Smooth muscle cell (in vitro differentiated cells): ENCODE results near the gene BMP6. TPM values are rescaled to one million over a fixed set of nuclear protein-coding genes. Genes with fewer than 3 reads are reported as not detected.

Experiments
- DNase-seq: peaks from one replicate; lab custom pipeline; 2025; ENCODE audit not compliant: unreplicated experiment; lab: John Stamatoyannopoulos, UW
- H2AFZ ChIP-seq: fragments of 200-600 bp; sonication (generic); 2 replicates; pipeline ENCODE4 v1.6.0; 2016; ENCODE audit warnings: antibody characterized with exemption, low read depth, mild to moderate bottlenecking
- H3F3A ChIP-seq: fragments of 200-600 bp; sonication (generic); 2 replicates; pipeline ENCODE4 v1.6.0; 2017; ENCODE audit warnings: antibody characterized with exemption, low read depth
- H3K27ac ChIP-seq: fragments of 200-600 bp; sonication (generic); 2 replicates; pipeline ENCODE4 v1.5.1; 2016; ENCODE audit warnings: low read depth, mild to moderate bottlenecking
- H3K27me3 ChIP-seq: fragments of 200-600 bp; sonication (generic); 2 replicates; pipeline ENCODE4 v1.6.1; 2016; ENCODE audit warnings: low read depth, mild to moderate bottlenecking
- H3K36me3 ChIP-seq: fragments of 200-600 bp; sonication (generic); 2 replicates; pipeline ENCODE4 v1.5.1; 2016; ENCODE audit warnings: low read depth
- H3K4me1 ChIP-seq: fragments of 200-600 bp; sonication (generic); 2 replicates; pipeline ENCODE4 v1.5.1; 2016; ENCODE audit warnings: low read depth
- H3K4me2 ChIP-seq: fragments of 200-600 bp; sonication (generic); 2 replicates; pipeline ENCODE4 v1.6.0; 2016; ENCODE audit warnings: mild to moderate bottlenecking
- H3K4me3 ChIP-seq: fragments of 200-600 bp; sonication (generic); 2 replicates; pipeline ENCODE4 v1.5.1; 2016; ENCODE audit warnings: mild to moderate bottlenecking
- H3K79me2 ChIP-seq: fragments of 200-600 bp; sonication (generic); 2 replicates; pipeline ENCODE4 v1.6.0; 2016; ENCODE audit warnings: low read depth, mild to moderate bottlenecking
- H3K9ac ChIP-seq: fragments of 200-600 bp; sonication (generic); 2 replicates; pipeline ENCODE4 v1.6.0; 2016; ENCODE audit warnings: low read depth
- H3K9me3 ChIP-seq: fragments of 200-600 bp; sonication (generic); replicated peaks from 2 replicates; pipeline ENCODE4 v1.5.1; 2016; ENCODE audit warnings: low read depth
- H4K20me1 ChIP-seq: fragments of 200-600 bp; sonication (generic); 2 replicates; pipeline ENCODE4 v1.6.0; 2016; ENCODE audit warnings: low read depth
- WGBS: methylation state at CpG from one replicate; pipeline ENCODE4 v1.1.7; 2016; ENCODE audit warnings: low lambda C conversion rate; 5-methylcytosine and 5-hydroxymethylcytosine counted together
- polyA plus RNA-seq: library from polyadenylated mRNA; unstranded; fragments of >200 nt; fragmentation: Nextera tagmentation; extraction: Ambion mirVana; gene quantifications from 2 replicates; pipeline ENCODE4 v1.2.1, GENCODE V29; 2016
- total RNA-seq: library from RNA; depleted of rRNA; stranded (reverse); fragments of >200 nt; gene quantifications from 2 replicates; pipeline ENCODE4 v1.2.3, GENCODE V29; 2014
- TF ChIP-seq, protein P1 (sequence below): fragments of 200-600 bp; sonication (generic); IDR thresholded peaks from 2 replicates; pipeline ENCODE4 v1.5.1; 2017; ENCODE audit warnings: borderline replicate concordance, mild to moderate bottlenecking, antibody characterized with exemption; ENCODE audit not compliant: insufficient read depth, poor library complexity, severe bottlenecking

Gene BMP6
- total and polyA plus RNA-seq, 2 experiments from 2014 or later, result 14.5 to 17.0 TPM

DNA sequence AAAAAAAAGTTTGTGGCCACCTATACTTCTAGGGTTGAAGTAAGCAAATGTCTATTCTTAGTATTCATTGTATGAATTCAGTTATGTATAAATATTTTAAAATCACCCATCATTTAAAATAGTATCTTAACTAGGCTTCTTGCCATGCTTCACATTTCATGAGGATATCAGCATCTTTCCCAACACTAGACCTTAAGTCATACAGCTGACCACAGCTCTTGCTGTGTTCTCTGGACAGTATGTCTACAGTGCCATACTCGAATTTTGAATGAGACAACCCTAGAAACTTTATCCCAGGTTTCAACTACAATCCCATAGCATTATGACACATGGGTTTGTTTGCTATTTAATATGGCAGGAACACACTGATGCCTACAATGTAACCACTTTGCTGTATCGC is 179.5 kb downstream of the BMP6 start:
- peaks cover 94% of the 10 kb centered on the region for H4K20me1 ChIP-seq
- no peak overlapping the region for H2AFZ ChIP-seq
- H3K36me3 ChIP-seq, result peaks cover 10% of the 10 kb centered on the region
- no peaks in the 10 kb centered on the region for H3K27me3 ChIP-seq
- peaks cover 64% of the 10 kb centered on the region for H3K79me2 ChIP-seq
- H3K4me2 ChIP-seq, result no peak overlapping the region
- peaks cover 9% of the 10 kb centered on the region for H3F3A ChIP-seq
- peaks cover 8% of the 10 kb centered on the region for H3K4me1 ChIP-seq
- H3K27ac ChIP-seq, result no peak overlapping the region
- H3K9ac ChIP-seq, result no peak overlapping the region
- TF ChIP-seq, protein P1, sequence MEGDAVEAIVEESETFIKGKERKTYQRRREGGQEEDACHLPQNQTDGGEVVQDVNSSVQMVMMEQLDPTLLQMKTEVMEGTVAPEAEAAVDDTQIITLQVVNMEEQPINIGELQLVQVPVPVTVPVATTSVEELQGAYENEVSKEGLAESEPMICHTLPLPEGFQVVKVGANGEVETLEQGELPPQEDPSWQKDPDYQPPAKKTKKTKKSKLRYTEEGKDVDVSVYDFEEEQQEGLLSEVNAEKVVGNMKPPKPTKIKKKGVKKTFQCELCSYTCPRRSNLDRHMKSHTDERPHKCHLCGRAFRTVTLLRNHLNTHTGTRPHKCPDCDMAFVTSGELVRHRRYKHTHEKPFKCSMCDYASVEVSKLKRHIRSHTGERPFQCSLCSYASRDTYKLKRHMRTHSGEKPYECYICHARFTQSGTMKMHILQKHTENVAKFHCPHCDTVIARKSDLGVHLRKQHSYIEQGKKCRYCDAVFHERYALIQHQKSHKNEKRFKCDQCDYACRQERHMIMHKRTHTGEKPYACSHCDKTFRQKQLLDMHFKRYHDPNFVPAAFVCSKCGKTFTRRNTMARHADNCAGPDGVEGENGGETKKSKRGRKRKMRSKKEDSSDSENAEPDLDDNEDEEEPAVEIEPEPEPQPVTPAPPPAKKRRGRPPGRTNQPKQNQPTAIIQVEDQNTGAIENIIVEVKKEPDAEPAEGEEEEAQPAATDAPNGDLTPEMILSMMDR, result no peak
- WGBS, result 98% methylated on average over 2 of the region's 2 CpGs
- DNase-seq, result no peak
- no peak overlapping the region for H3K4me3 ChIP-seq
- no peaks in the 10 kb centered on the region for H3K9me3 ChIP-seq

DNA sequence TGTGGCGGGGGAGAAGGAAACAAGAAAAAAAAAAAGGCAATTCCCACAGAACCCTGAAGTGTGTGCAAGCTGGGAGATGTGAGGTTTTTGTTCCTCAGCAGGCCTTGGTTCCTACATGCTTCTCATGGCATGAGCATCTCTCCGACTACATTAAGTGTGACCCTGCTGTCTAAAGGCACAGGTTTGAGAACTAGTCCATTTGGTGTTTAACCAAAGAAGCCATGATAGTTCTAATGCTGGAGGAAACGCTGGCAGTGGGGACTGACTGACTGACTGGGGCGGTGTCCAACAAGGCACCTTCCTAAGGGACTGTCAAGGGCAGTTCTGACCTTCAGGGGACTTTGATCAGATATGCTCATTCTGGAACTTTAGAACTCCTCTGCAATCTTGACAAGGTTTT is 180.8 kb downstream of the BMP6 start:
- Histone ChIP-seq H3K27me3 (no peaks in the 10 kb centered on the region), H3K27ac (no peak overlapping the region), H3K79me2 (peaks cover 64% of the 10 kb centered on the region), H3K4me1 (peaks cover 8% of the 10 kb centered on the region), H4K20me1 (peaks cover 81% of the 10 kb centered on the region), H3K9ac (no peak overlapping the region), H3K36me3 (peaks cover 10% of the 10 kb centered on the region), H2AFZ (no peak overlapping the region), H3K4me2 (no peak overlapping the region), H3F3A (no peaks in the 10 kb centered on the region), H3K9me3 (no peaks in the 10 kb centered on the region), H3K4me3 (no peak overlapping the region)
- no peak for DNase-seq
- TF ChIP-seq, protein P1, result no peak
- 95% methylated on average over 4 of the region's 4 CpGs for WGBS

DNA sequence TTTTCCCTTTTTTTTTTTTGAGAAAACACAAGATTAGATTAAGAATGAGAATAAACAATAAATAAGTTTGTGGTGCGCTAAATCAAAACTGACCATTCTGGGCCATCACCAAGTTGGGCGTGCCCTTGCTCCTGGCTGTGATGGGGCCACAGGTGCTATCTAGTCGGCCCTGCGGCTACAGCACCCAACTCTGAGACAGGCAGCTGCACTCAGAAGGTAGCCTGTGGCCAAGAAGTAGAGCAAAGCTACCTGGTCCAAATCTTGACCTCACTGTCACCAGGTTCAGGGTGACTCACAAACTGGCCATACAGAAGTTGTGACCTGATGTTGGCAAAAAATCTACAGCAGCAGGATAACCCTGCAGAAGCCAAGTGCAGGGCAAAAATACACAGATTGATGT is 181.3 kb downstream of the BMP6 start:
- Histone ChIP-seq H3K9me3 (no peaks in the 10 kb centered on the region), H3K27me3 (no peaks in the 10 kb centered on the region), H3K4me2 (no peak overlapping the region), H3F3A (no peaks in the 10 kb centered on the region), H3K4me3 (no peak overlapping the region), H3K9ac (no peak overlapping the region), H3K36me3 (peaks cover 10% of the 10 kb centered on the region), H3K27ac (no peak overlapping the region), H4K20me1 (peaks cover 76% of the 10 kb centered on the region), H3K4me1 (peaks cover 8% of the 10 kb centered on the region), H3K79me2 (peaks cover 64% of the 10 kb centered on the region), H2AFZ (no peak overlapping the region)
- WGBS, result 99% methylated on average over 4 of the region's 4 CpGs
- DNase-seq, result no peak
- TF ChIP-seq, protein P1, result no peak
